GM12892 (cell line): ENCODE data around the gene CHERP.

Experiments used
- POLR2A ChIP-seq: IDR thresholded peaks from 2 replicates; pipeline ENCODE4 v1.6.1; 2011; ENCODE audit warnings: low read depth, low read length, control low read depth
- POLR2AphosphoS5 ChIP-seq: IDR thresholded peaks from 2 replicates; pipeline ENCODE4 v1.6.1; 2011; ENCODE audit warnings: low read depth, low read length, control low read depth
- TAF1 ChIP-seq: IDR thresholded peaks from 2 replicates; pipeline ENCODE4 v1.6.1; 2011; ENCODE audit warnings: low read depth, mild to moderate bottlenecking, control low read depth, low read length, borderline replicate concordance

DNA sequence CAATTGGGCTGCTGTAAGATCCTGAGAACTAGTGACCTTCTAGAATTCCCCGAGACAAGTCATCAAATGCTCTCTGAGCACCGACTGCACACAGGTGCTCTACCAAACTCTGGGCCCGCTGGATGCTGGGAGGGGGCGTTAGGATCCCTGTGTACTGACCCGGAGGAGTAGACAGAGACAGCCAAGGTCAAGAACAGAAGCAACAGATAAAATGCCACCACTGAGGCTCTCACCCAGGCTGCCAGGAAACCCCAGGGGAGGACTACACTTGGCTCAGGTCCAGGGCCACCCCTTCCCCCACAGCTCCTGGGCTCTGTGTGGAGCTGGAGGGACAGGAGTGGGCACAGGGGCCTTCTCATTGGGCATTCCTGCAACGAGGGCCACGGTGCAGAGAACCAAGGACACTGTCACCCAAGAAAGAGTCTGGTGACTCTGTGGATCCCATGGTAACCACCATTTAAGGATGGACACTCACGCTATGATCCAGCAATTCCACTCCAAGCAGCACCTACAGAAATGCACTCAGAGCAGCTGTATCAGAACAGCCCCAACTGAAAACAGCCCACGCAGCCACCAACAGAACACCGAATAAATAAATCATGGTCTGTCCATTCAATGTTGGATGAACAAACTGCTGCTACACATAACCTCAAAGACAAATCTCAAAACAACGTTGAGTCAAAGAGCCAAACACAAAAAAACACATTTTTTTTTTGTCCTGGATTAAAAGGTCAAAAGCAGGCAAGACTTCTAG is 46.8 kb upstream of the CHERP start:
- TF ChIP-seq POLR2A (no peak), POLR2AphosphoS5 (no peak), TAF1 (no peak)
